ENCODE measurements around the gene PIP5K1B.

The PIP5K1B gene

GRCh38 chr9:68825762-68826472 lies 120.9 kb downstream of the PIP5K1B start:
- DNase-seq: no peak

GRCh38 chr9:68827837-68828744 lies 123.1 kb downstream of the PIP5K1B start:
- no peak for DNase-seq

GRCh38 chr9:68832101-68832500 lies 127.1 kb downstream of the PIP5K1B start:
- no peak for DNase-seq

- DNase-seq: no peak
Observed at GRCh38 chr9:68832861-68833518, 128.0 kb downstream of the PIP5K1B start.

GRCh38 chr9:68834931-68835520 lies 130.0 kb downstream of the PIP5K1B start:
- no peak for DNase-seq

- no peak for DNase-seq
Observed at GRCh38 chr9:68836788-68837187, 131.7 kb downstream of the PIP5K1B start.

GRCh38 chr9:68838245-68838644 lies 133.2 kb downstream of the PIP5K1B start:
- no peak for DNase-seq

- DNase-seq: no peak
Observed at GRCh38 chr9:68841276-68842052, 136.4 kb downstream of the PIP5K1B start.

GRCh38 chr9:68842568-68842967 lies 137.5 kb downstream of the PIP5K1B start:
- no peak for DNase-seq

GRCh38 chr9:68843239-68843638 lies 138.2 kb downstream of the PIP5K1B start:
- DNase-seq: no peak

GRCh38 chr9:68844157-68844556 lies 139.1 kb downstream of the PIP5K1B start:
- DNase-seq: no peak

- DNase-seq: peak; percentile 10 to 13
Observed at GRCh38 chr9:68844631-68845612, 139.9 kb downstream of the PIP5K1B start.

GRCh38 chr9:68847765-68848164 lies 142.7 kb downstream of the PIP5K1B start:
- no peak for DNase-seq

GRCh38 chr9:68851657-68852056 lies 146.6 kb downstream of the PIP5K1B start:
- DNase-seq: no peak

- DNase-seq: no peak
Observed at GRCh38 chr9:68852941-68853340, 147.9 kb downstream of the PIP5K1B start.

- no peak for DNase-seq
Observed at GRCh38 chr9:68859347-68859746, 154.3 kb downstream of the PIP5K1B start.

- DNase-seq: no peak
Observed at GRCh38 chr9:68860419-68860818, 155.4 kb downstream of the PIP5K1B start.

- no peak for DNase-seq
Observed at GRCh38 chr9:68861436-68861835, 156.4 kb downstream of the PIP5K1B start.

- DNase-seq: no peak
Observed at GRCh38 chr9:68867066-68867465, 162.0 kb downstream of the PIP5K1B start.

GRCh38 chr9:68869022-68869421 lies 164.0 kb downstream of the PIP5K1B start:
- DNase-seq: no peak

- no peak for DNase-seq
Observed at GRCh38 chr9:68870086-68870485, 165.0 kb downstream of the PIP5K1B start.
